Liver (tissue), 9 donors: ENCODE measurements around the gene ECHDC3. TPM values are rescaled to one million over a fixed set of nuclear protein-coding genes. Genes with fewer than 3 reads are reported as not detected.
A peak's percentile ranks its signal among the peaks of the same experiment; 100 is the strongest.

Experiments used
- DNase-seq: peaks from one replicate; pipeline ENCODE4 v3.0.0-alpha.2; 2017; ENCODE audit warnings: low spot score
- H3K27ac ChIP-seq, 2 donors: one replicate each; pipeline ENCODE4 v1.7.0; 2013; ENCODE audit warnings: inconsistent platforms in 2 of 2, low read length in 2 of 2, control low read depth in 1 of 2, low read depth in 1 of 2, mild to moderate bottlenecking in 1 of 2
- H3K27me3 ChIP-seq, 4 donors: one replicate each; pipeline versions ENCODE4 v1.6.1 to v1.7.0; 2013; ENCODE audit warnings: low read length in 3 of 4, inconsistent platforms in 1 of 4, mild to moderate bottlenecking in 1 of 4, moderate library complexity in 1 of 4; ENCODE audit not compliant: control insufficient read depth in 4 of 4, insufficient read depth in 4 of 4
- H3K36me3 ChIP-seq, 4 donors: one replicate each; pipeline versions ENCODE4 v1.6.1 to v1.7.0; 2013; ENCODE audit warnings: low read length in 3 of 4, mild to moderate bottlenecking in 3 of 4, low read depth in 1 of 4, moderate library complexity in 1 of 4; ENCODE audit not compliant: control insufficient read depth in 4 of 4, insufficient read depth in 3 of 4
- H3K4me1 ChIP-seq, 4 donors: one replicate each; pipeline versions ENCODE4 v1.6.1 to v1.7.0; 2013; ENCODE audit warnings: low read length in 3 of 4, mild to moderate bottlenecking in 3 of 4, moderate library complexity in 1 of 4; ENCODE audit not compliant: control insufficient read depth in 4 of 4, insufficient read depth in 4 of 4
- H3K4me3 ChIP-seq, 3 donors: one replicate each; pipeline versions ENCODE4 v1.6.1 to v1.7.0; 2013; ENCODE audit warnings: low read length in 3 of 3, control low read depth in 1 of 3, low read depth in 1 of 3, mild to moderate bottlenecking in 1 of 3
- H3K9ac ChIP-seq, 2 donors: one replicate each; pipeline ENCODE4 v1.7.0; 2013; ENCODE audit warnings: low read length in 2 of 2, mild to moderate bottlenecking in 2 of 2, moderate library complexity in 2 of 2, control low read depth in 1 of 2, low read depth in 1 of 2
- H3K9me3 ChIP-seq, 4 donors: one replicate each; pipeline versions ENCODE4 v1.6.1 to v1.7.0; 2013; ENCODE audit warnings: low read length in 3 of 4; ENCODE audit not compliant: control insufficient read depth in 4 of 4
- EGR1 ChIP-seq, 2 donors: IDR thresholded peaks; 2 replicates each; pipeline ENCODE4 v1.6.1; 2016 to 2018; ENCODE audit warnings: antibody characterized with exemption in 2 of 2, low read depth in 2 of 2
- FOXA1 ChIP-seq: IDR thresholded peaks from 2 replicates; pipeline ENCODE4 v1.6.1; 2016; ENCODE audit warnings: antibody characterized with exemption
- FOXA2 ChIP-seq: IDR thresholded peaks from 2 replicates; pipeline ENCODE4 v1.6.1; 2016; ENCODE audit warnings: antibody characterized with exemption
- HNF4A ChIP-seq, 2 donors: conservative IDR thresholded peaks; 2 replicates each; pipeline ENCODE4 v1.6.1; 2016; ENCODE audit warnings: antibody characterized with exemption in 2 of 2, mild to moderate bottlenecking in 2 of 2
- HNF4G ChIP-seq: IDR thresholded peaks from 2 replicates; pipeline ENCODE4 v1.6.1; 2016; ENCODE audit warnings: antibody characterized with exemption
- JUND ChIP-seq, 2 donors: IDR thresholded peaks; 2 replicates each; pipeline ENCODE4 v1.6.1; 2016; ENCODE audit warnings: antibody characterized with exemption in 2 of 2
- NR2F2 ChIP-seq: IDR thresholded peaks from 2 replicates; pipeline ENCODE4 v1.6.1; 2016; ENCODE audit warnings: antibody characterized with exemption
- RAD21 ChIP-seq, 2 donors: IDR thresholded peaks; 2 replicates each; pipeline ENCODE4 v1.6.1; 2016; ENCODE audit warnings: antibody characterized with exemption in 2 of 2, mild to moderate bottlenecking in 2 of 2
- RXRA ChIP-seq, 2 donors: IDR thresholded peaks; 2 replicates each; pipeline ENCODE4 v1.6.1; 2017 to 2018; ENCODE audit warnings: antibody characterized with exemption in 2 of 2, mild to moderate bottlenecking in 1 of 2
- SP1 ChIP-seq: IDR thresholded peaks from 2 replicates; pipeline ENCODE4 v1.6.1; 2018; ENCODE audit warnings: antibody characterized with exemption, mild to moderate bottlenecking
- TAF1 ChIP-seq: conservative IDR thresholded peaks from 2 replicates; pipeline ENCODE4 v1.6.1; 2016; ENCODE audit warnings: antibody characterized with exemption, mild to moderate bottlenecking
- YY1 ChIP-seq: IDR thresholded peaks from 2 replicates; pipeline ENCODE4 v1.6.1; 2016; ENCODE audit warnings: antibody characterized with exemption, mild to moderate bottlenecking
- WGBS: extraction: QIAGEN DNeasy Blood & Tissue Kit; methylation state at CpG from one replicate; pipeline ENCODE4 v1.1.7; 2013; 5-methylcytosine and 5-hydroxymethylcytosine counted together
- polyA plus RNA-seq, 2 donors: library from polyadenylated mRNA; stranded (reverse) in 1 of 2; unstranded in 1 of 2; fragments of 200-250 nt in 1 of 2; fragments of >200 nt in 1 of 2; fragmentation: Nextera tagmentation in 1 of 2; extraction: Ambion mirVana in 1 of 2; gene quantifications; one replicate each; pipeline versions ENCODE4 v1.2.1 to v1.2.3, GENCODE V29; 2013 to 2015
- total RNA-seq, 2 donors: library from RNA; depleted of rRNA; stranded (reverse); fragments of >200 nt; gene quantifications; one replicate each; pipeline ENCODE4 v1.2.3, GENCODE V29; 2014
- TF ChIP-seq, protein P1 (sequence below): IDR thresholded peaks from 2 replicates; pipeline ENCODE4 v1.6.1; 2016; ENCODE audit warnings: antibody characterized with exemption
- TF ChIP-seq, protein P2 (sequence below): fragments of 150-350 bp; IDR thresholded peaks from 2 replicates; pipeline ENCODE4 v1.5.1; 2017; ENCODE audit warnings: improper control_type of control experiment, low read depth, low read length; ENCODE audit not compliant: missing input control
- TF ChIP-seq, protein P3 (sequence below): IDR thresholded peaks from 2 replicates; pipeline ENCODE4 v1.6.1; 2016; ENCODE audit warnings: antibody characterized with exemption
- TF ChIP-seq, protein P4 (sequence below): IDR thresholded peaks from 2 replicates; pipeline ENCODE4 v1.6.1; 2016; ENCODE audit warnings: antibody characterized with exemption, mild to moderate bottlenecking
- donor health status: healthy.
- donor health status: healthy.
- donor health status: healthy.
- donor health status: healthy.
- donor health status: healthy.

The ECHDC3 gene
- total and polyA plus RNA-seq, 4 donors, result 6.1 to 144 (median 97.3) TPM

DNA sequence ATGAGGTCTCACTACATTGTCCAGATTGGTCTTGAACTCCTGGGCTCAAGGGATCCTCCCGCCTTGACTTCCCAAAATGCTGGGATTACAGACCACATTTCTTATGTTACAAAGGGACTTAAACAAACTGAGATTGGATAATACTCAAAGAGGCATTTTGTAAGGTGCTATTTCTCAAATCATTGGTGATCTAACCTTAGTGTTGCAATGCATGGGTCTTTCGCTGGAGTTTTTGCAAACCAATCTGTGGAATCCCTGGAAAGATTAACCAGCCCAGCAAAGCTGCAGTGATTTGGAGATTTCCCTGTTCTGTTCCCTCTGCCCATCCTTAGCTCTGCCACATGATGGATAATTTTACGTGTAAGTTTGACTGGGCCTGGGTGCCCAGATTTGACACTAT, 20.4 kb upstream of the ECHDC3 start (continued):
- TF ChIP-seq EGR1 (IDR thresholded peaks at IDR 0.05; ENCODE audit: low read depth in 2 of 2), result no peak

DNA sequence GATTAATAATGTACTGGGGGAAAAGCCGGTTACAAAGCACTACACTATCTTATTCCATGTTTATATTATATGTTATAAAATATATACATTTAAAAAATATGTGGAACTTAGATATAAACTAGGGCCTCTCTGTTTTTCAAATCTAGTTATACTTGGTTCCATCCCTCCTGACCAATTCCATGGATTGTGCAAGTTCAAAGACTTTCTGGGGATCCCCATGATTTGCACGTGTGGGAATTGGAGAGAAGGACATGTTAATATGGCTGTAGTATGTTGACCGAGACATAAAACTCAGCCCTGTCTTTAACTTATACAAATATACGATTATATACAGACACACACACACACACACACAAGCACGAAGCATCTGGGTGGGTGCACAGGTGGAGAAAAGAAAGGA, 18.8 kb upstream of the ECHDC3 start:
- Histone ChIP-seq H3K27ac (no peak overlapping the region), H3K4me1 (peaks cover 0 to 7% (median 4%) of the 10 kb centered on the region in 4 donors), H3K9me3 (no peaks in the 10 kb centered on the region), H3K36me3 (no peaks in the 10 kb centered on the region), H3K9ac (no peak overlapping the region), H3K4me3 (no peak overlapping the region), H3K27me3 (no peaks in the 10 kb centered on the region)
- WGBS, result 94% methylated on average over 5 of the region's 5 CpGs
- no peak for TF ChIP-seq HNF4G
- TF ChIP-seq NR2F2, result no peak
- no peak for TF ChIP-seq FOXA2
- TF ChIP-seq, protein P1, sequence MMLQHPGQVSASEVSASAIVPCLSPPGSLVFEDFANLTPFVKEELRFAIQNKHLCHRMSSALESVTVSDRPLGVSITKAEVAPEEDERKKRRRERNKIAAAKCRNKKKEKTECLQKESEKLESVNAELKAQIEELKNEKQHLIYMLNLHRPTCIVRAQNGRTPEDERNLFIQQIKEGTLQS, result no peak
- no peak for TF ChIP-seq RXRA (IDR thresholded peaks at IDR 0.05)
- TF ChIP-seq, protein P2, sequence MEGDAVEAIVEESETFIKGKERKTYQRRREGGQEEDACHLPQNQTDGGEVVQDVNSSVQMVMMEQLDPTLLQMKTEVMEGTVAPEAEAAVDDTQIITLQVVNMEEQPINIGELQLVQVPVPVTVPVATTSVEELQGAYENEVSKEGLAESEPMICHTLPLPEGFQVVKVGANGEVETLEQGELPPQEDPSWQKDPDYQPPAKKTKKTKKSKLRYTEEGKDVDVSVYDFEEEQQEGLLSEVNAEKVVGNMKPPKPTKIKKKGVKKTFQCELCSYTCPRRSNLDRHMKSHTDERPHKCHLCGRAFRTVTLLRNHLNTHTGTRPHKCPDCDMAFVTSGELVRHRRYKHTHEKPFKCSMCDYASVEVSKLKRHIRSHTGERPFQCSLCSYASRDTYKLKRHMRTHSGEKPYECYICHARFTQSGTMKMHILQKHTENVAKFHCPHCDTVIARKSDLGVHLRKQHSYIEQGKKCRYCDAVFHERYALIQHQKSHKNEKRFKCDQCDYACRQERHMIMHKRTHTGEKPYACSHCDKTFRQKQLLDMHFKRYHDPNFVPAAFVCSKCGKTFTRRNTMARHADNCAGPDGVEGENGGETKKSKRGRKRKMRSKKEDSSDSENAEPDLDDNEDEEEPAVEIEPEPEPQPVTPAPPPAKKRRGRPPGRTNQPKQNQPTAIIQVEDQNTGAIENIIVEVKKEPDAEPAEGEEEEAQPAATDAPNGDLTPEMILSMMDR, result no peak
- TF ChIP-seq, protein P3, sequence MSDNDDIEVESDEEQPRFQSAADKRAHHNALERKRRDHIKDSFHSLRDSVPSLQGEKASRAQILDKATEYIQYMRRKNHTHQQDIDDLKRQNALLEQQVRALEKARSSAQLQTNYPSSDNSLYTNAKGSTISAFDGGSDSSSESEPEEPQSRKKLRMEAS, result no peak
- no peak for TF ChIP-seq YY1
- TF ChIP-seq TAF1, result no peak
- TF ChIP-seq, protein P4, sequence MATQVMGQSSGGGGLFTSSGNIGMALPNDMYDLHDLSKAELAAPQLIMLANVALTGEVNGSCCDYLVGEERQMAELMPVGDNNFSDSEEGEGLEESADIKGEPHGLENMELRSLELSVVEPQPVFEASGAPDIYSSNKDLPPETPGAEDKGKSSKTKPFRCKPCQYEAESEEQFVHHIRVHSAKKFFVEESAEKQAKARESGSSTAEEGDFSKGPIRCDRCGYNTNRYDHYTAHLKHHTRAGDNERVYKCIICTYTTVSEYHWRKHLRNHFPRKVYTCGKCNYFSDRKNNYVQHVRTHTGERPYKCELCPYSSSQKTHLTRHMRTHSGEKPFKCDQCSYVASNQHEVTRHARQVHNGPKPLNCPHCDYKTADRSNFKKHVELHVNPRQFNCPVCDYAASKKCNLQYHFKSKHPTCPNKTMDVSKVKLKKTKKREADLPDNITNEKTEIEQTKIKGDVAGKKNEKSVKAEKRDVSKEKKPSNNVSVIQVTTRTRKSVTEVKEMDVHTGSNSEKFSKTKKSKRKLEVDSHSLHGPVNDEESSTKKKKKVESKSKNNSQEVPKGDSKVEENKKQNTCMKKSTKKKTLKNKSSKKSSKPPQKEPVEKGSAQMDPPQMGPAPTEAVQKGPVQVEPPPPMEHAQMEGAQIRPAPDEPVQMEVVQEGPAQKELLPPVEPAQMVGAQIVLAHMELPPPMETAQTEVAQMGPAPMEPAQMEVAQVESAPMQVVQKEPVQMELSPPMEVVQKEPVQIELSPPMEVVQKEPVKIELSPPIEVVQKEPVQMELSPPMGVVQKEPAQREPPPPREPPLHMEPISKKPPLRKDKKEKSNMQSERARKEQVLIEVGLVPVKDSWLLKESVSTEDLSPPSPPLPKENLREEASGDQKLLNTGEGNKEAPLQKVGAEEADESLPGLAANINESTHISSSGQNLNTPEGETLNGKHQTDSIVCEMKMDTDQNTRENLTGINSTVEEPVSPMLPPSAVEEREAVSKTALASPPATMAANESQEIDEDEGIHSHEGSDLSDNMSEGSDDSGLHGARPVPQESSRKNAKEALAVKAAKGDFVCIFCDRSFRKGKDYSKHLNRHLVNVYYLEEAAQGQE, result no peak
- no peak for TF ChIP-seq FOXA1
- no peak for TF ChIP-seq SP1
- no peak for DNase-seq

DNA sequence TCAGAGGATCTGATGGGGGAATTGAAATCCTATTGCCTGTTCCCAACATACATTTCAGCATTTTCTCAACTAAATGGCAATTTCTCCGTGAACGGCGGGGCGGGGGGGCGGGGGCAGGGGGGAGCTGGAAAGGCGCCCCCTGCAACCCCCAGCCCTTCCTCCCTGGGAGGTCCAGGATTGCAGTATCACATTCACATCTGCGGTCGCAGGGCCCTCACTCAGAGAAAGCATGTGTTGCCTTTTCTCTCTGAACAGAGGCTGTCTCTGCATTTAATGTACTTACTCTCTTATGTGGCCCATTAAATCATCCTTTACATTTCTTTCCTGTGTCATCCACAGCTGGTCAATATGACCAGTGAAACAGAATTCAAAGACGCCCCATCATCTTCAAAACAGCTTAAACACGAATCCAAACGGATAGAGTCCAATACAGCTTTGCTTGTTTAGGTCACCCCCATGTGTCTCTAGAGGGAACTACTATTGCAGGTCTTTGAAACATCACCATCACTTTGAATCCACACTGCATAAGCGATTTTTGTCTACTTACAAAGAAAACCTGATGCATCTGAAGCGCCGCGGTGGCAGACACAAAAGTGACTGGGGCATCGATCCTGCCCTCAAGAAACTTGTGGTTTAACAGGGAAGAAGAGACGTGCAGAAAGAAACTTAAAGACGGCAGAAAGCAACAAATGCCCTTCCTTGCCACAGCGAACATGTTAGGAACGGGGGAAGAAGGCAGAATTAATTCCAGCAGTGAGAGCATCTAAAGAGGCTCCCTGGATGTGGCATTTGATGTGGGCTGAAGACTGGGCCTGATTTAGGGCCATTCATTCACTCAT, 17.0 kb upstream of the ECHDC3 start:
- no peak overlapping the region for H3K4me3 ChIP-seq
- no peak for TF ChIP-seq SP1
- TF ChIP-seq TAF1, result no peak
- TF ChIP-seq RAD21 (IDR thresholded peaks at IDR 0.05), result peak; percentile 98 to 100
- peak in 1 of 2 donors; percentile 26 for TF ChIP-seq HNF4A (conservative IDR thresholded peaks at IDR 0.05)
- TF ChIP-seq, protein P1, result no peak
- TF ChIP-seq, protein P2, result peak; percentile 89
- no peak for TF ChIP-seq EGR1 (IDR thresholded peaks at IDR 0.05; ENCODE audit: low read depth in 2 of 2)
- TF ChIP-seq JUND (IDR thresholded peaks at IDR 0.05), result no peak
- no peak overlapping the region for H3K9ac ChIP-seq
- no peaks in the 10 kb centered on the region for H3K27me3 ChIP-seq
- no peak overlapping the region for H3K27ac ChIP-seq
- no peaks in the 10 kb centered on the region for H3K9me3 ChIP-seq
- WGBS, result 56% methylated on average over 20 of the region's 20 CpGs
- no peaks in the 10 kb centered on the region for H3K36me3 ChIP-seq
- H3K4me1 ChIP-seq, result peaks cover 0 to 7% (median 4%) of the 10 kb centered on the region in 4 donors
- no peak for DNase-seq
